Vagina (tissue), 2 donors: ENCODE results near the gene ACOXL.

Source experiments
- POLR2A ChIP-seq, 2 donors: fragments of 450-650 bp; IDR thresholded peaks; one replicate each; pipeline ENCODE4 v1.6.1; 2017; ENCODE audit warnings: antibody characterized with exemption in 2 of 2, mild to moderate bottlenecking in 2 of 2, moderate library complexity in 2 of 2
- POLR2AphosphoS5 ChIP-seq, 2 donors: sonication (generic); formaldehyde crosslinking; IDR thresholded peaks; one replicate each; pipeline ENCODE4 v1.9.0; 2017; ENCODE audit warnings: antibody characterized with exemption in 2 of 2, mild to moderate bottlenecking in 2 of 2, low read depth in 1 of 2; ENCODE audit not compliant: insufficient read depth in 1 of 2
- TF ChIP-seq, protein P1 (sequence below), 3 experiments: fragments of 450-650 bp in 2 of 3; fragments of 200-600 bp in 1 of 3; sonication (generic) in 1 of 3; IDR thresholded peaks; one replicate each; pipeline ENCODE4 v1.5.1; 2017 to 2019; ENCODE audit warnings: antibody characterized with exemption in 3 of 3, mild to moderate bottlenecking in 2 of 3, moderate library complexity in 2 of 3

DNA sequence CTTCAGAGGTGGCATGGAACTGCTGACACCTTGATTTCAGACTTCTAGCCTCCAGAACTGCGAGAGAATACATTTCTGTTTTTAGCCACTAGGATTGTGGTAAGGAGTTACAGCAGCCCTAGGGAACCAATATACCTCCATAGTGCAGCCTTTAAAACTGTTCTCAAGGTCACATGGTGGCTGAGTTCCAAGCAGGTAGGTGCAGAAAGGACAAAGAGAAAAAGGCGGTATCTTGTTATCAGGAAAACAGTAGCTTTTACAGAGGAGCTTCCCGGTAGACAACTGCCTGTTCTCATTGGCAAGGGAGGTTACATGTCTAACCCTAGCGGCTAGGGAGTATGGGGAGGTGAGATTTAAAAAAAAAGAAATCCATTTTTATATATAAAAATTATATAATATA lies 292.1 kb downstream of the ACOXL start:
- no peak for TF ChIP-seq POLR2A (IDR thresholded peaks at IDR 0.05)
- TF ChIP-seq, protein P1, sequence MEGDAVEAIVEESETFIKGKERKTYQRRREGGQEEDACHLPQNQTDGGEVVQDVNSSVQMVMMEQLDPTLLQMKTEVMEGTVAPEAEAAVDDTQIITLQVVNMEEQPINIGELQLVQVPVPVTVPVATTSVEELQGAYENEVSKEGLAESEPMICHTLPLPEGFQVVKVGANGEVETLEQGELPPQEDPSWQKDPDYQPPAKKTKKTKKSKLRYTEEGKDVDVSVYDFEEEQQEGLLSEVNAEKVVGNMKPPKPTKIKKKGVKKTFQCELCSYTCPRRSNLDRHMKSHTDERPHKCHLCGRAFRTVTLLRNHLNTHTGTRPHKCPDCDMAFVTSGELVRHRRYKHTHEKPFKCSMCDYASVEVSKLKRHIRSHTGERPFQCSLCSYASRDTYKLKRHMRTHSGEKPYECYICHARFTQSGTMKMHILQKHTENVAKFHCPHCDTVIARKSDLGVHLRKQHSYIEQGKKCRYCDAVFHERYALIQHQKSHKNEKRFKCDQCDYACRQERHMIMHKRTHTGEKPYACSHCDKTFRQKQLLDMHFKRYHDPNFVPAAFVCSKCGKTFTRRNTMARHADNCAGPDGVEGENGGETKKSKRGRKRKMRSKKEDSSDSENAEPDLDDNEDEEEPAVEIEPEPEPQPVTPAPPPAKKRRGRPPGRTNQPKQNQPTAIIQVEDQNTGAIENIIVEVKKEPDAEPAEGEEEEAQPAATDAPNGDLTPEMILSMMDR (IDR thresholded peaks at IDR 0.05) = no peak
- TF ChIP-seq POLR2AphosphoS5 (IDR thresholded peaks at IDR 0.05; ENCODE audit: insufficient read depth in 1 of 2, low read depth in 1 of 2) = no peak
